ENCODE results near the gene STXBP3.

STXBP3 gene

GRCh38 chr1:108829498-108829916, 83.0 kb downstream of the STXBP3 start:
- peak overlapping the region in 15 of 21 experiments; percentile 4 to 85 (median 72) for H3K27ac ChIP-seq
- H3K4me3 ChIP-seq, result no peak overlapping the region

- Histone ChIP-seq H3K4me3 (no peak overlapping the region), H3K27ac (peak overlapping the region in 19 of 21 experiments; percentile 4 to 85 (median 70))
Observed at GRCh38 chr1:108830119-108831008, 83.9 kb downstream of the STXBP3 start.

GRCh38 chr1:108831225-108831624, 84.8 kb downstream of the STXBP3 start:
- Histone ChIP-seq H3K27ac (peak overlapping the region in 19 of 21 experiments; percentile 4 to 85 (median 70)), H3K4me3 (no peak overlapping the region)

- Histone ChIP-seq H3K27ac (no peak overlapping the region), H3K4me3 (no peak overlapping the region)
Observed at GRCh38 chr1:108832929-108833328, 86.5 kb downstream of the STXBP3 start.

- H3K27ac ChIP-seq, result no peak overlapping the region
- no peak overlapping the region for H3K4me3 ChIP-seq
Observed at GRCh38 chr1:108841703-108842102, 95.2 kb downstream of the STXBP3 start.

GRCh38 chr1:108842525-108843181, 96.2 kb downstream of the STXBP3 start:
- Histone ChIP-seq H3K27ac (peak overlapping the region in 1 of 21 experiments; percentile 27), H3K4me3 (no peak overlapping the region)

GRCh38 chr1:108843390-108844137, 97.1 kb downstream of the STXBP3 start:
- H3K4me3 ChIP-seq, result no peak overlapping the region

GRCh38 chr1:108845446-108845845, 99.0 kb downstream of the STXBP3 start:
- peak overlapping the region in 9 of 21 experiments; percentile 1 to 73 (median 45) for H3K27ac ChIP-seq
- H3K4me3 ChIP-seq, result no peak overlapping the region

More at GRCh38 chr1:108843390-108844137, 97.1 kb downstream of the STXBP3 start:
- H3K27ac ChIP-seq, result no peak overlapping the region

GRCh38 chr1:108845991-108846390, 99.5 kb downstream of the STXBP3 start:
- no peak overlapping the region for H3K4me3 ChIP-seq
- peak overlapping the region in 13 of 21 experiments; percentile 1 to 73 (median 47) for H3K27ac ChIP-seq

GRCh38 chr1:108847494-108847893, 101.0 kb downstream of the STXBP3 start:
- H3K27ac ChIP-seq, result no peak overlapping the region

GRCh38 chr1:108848806-108849205, 102.3 kb downstream of the STXBP3 start:
- Histone ChIP-seq H3K4me3 (no peak overlapping the region), H3K27ac (no peak overlapping the region)

More at GRCh38 chr1:108847494-108847893, 101.0 kb downstream of the STXBP3 start:
- no peak overlapping the region for H3K4me3 ChIP-seq

- Histone ChIP-seq H3K27ac (no peak overlapping the region), H3K4me3 (no peak overlapping the region)
Observed at GRCh38 chr1:108850929-108851328, 104.5 kb downstream of the STXBP3 start.

- Histone ChIP-seq H3K27ac (peak overlapping the region in 3 of 21 experiments; percentile 21 to 66 (median 31)), H3K4me3 (no peak overlapping the region)
Observed at GRCh38 chr1:108851567-108851966, 105.1 kb downstream of the STXBP3 start.

- Histone ChIP-seq H3K4me3 (no peak overlapping the region), H3K27ac (peak overlapping the region in 4 of 21 experiments; percentile 21 to 66 (median 32))
Observed at GRCh38 chr1:108852221-108852975, 105.9 kb downstream of the STXBP3 start.

- H3K27ac ChIP-seq, result peak overlapping the region in 4 of 21 experiments; percentile 16 to 33 (median 29)
- H3K4me3 ChIP-seq, result no peak overlapping the region
Observed at GRCh38 chr1:108854221-108855019, 107.9 kb downstream of the STXBP3 start.

GRCh38 chr1:108856994-108857393, 110.5 kb downstream of the STXBP3 start, which contains the start of gene AKNAD1:
TSS of gene AKNAD1 (minus strand) at chr1:108857094. CDS start at chr1:108852664, 4,430 bp downstream.
- no peak within 1 kb of the TSS for H3K27ac ChIP-seq

GRCh38 chr1:108858230-108858950, 111.9 kb downstream of the STXBP3 start:
- no peak overlapping the region for H3K4me3 ChIP-seq
- H3K27ac ChIP-seq, result peak overlapping the region in 3 of 21 experiments; percentile 4 to 38 (median 20)

More at GRCh38 chr1:108856994-108857393, 110.5 kb downstream of the STXBP3 start, which contains the start of gene AKNAD1:
- H3K4me3 ChIP-seq, result no peak within 1 kb of the TSS

Data from skin epidermis (tissue), 12 donors.